GM12878 (cell line): ENCODE measurements around the gene AP3D1. TPM values are rescaled to one million over a fixed set of nuclear protein-coding genes. Genes with fewer than 3 reads are reported as not detected.

Source experiments
- HDAC2 ChIP-seq: fragments of 200-600 bp; sonication (generic); IDR thresholded peaks from 2 replicates; pipeline ENCODE4 v1.6.1; 2017
- IKZF1 ChIP-seq: fragments of 450-650 bp; conservative IDR thresholded peaks from 2 replicates; pipeline ENCODE4 v1.6.1; 2017; ENCODE audit warnings: antibody characterized with exemption, mild to moderate bottlenecking
- PKNOX1 ChIP-seq: fragments of 450-650 bp; IDR thresholded peaks from 2 replicates; pipeline ENCODE4 v1.6.1; 2016; ENCODE audit warnings: mild to moderate bottlenecking
- POLR2A ChIP-seq: IDR thresholded peaks from 2 replicates; pipeline ENCODE4 v1.6.1; 2011; ENCODE audit warnings: low read depth, mild to moderate bottlenecking, low read length
- RCOR1 ChIP-seq: conservative IDR thresholded peaks from 2 replicates; pipeline ENCODE4 v1.6.1; 2012; ENCODE audit warnings: low read depth, low read length, improper control_type of control experiment
- STAT3 ChIP-seq: IDR thresholded peaks from 2 replicates; pipeline ENCODE4 v1.6.1; 2011; ENCODE audit warnings: low read depth, low read length, improper control_type of control experiment
- TAF1 ChIP-seq: IDR thresholded peaks from 2 replicates; pipeline ENCODE4 v1.6.1; 2011; ENCODE audit warnings: mild to moderate bottlenecking, low read depth, low read length, borderline replicate concordance
- ZNF687 ChIP-seq: fragments of 450-650 bp; IDR thresholded peaks from 2 replicates; pipeline ENCODE4 v1.6.1; 2017; ENCODE audit warnings: mild to moderate bottlenecking, moderate library complexity
- polyA plus RNA-seq, 11 experiments: library from polyadenylated mRNA; depleted of rRNA in 4 of 11; unstranded in 6 of 11; stranded (reverse) in 5 of 11; fragments of >200 nt; fragmentation: Nextera tagmentation in 4 of 11; fragmentation: Illumina TruSeq in 1 of 11; extraction: Ambion mirVana in 4 of 11; extraction: Trizol in 1 of 11; gene quantifications; 1 replicate in 1 of 11; 2 replicates in 10 of 11; pipeline versions ENCODE4 v1.2.1 to v1.2.3, GENCODE V29; 2011 to 2016; ENCODE audit warnings: inconsistent platforms in 2 of 11, missing spikeins in 2 of 11, low read depth in 1 of 11
- total RNA-seq, 4 experiments: library from RNA; depleted of rRNA in 3 of 4; stranded (reverse); fragments of >200 nt in 3 of 4; fragmentation: Illumina TruSeq in 1 of 4; extraction: Trizol in 1 of 4; gene quantifications; 2 replicates each; pipeline versions ENCODE4 v1.2.1 to v1.2.3, GENCODE V29; 2013 to 2021
- TF ChIP-seq, protein P1 (sequence below): IDR thresholded peaks from 2 replicates; pipeline ENCODE4 v1.6.1; 2012; ENCODE audit warnings: low read depth, low read length, improper control_type of control experiment
- TF ChIP-seq, protein P2 (sequence below): fragments of 450-650 bp; IDR thresholded peaks from 2 replicates; pipeline ENCODE4 v1.6.1; 2018; ENCODE audit warnings: borderline replicate concordance, mild to moderate bottlenecking; ENCODE audit not compliant: partially characterized antibody
- TF ChIP-seq, protein P3 (sequence below): fragments of 450-650 bp; IDR thresholded peaks from 2 replicates; pipeline ENCODE4 v1.6.1; 2017; ENCODE audit warnings: antibody characterized with exemption, mild to moderate bottlenecking, moderate library complexity
- TF ChIP-seq, protein P4 (sequence below): fragments of 450-650 bp; conservative IDR thresholded peaks from 2 replicates; pipeline ENCODE4 v1.6.1; 2017; ENCODE audit warnings: mild to moderate bottlenecking, moderate library complexity

Gene AP3D1
- total and polyA plus RNA-seq, 10 of the 15 experiments (the other 5 are each of a cell fraction or from before 2014, with no cell fraction given), result 1.5 to 108 (median 59.1) TPM

DNA sequence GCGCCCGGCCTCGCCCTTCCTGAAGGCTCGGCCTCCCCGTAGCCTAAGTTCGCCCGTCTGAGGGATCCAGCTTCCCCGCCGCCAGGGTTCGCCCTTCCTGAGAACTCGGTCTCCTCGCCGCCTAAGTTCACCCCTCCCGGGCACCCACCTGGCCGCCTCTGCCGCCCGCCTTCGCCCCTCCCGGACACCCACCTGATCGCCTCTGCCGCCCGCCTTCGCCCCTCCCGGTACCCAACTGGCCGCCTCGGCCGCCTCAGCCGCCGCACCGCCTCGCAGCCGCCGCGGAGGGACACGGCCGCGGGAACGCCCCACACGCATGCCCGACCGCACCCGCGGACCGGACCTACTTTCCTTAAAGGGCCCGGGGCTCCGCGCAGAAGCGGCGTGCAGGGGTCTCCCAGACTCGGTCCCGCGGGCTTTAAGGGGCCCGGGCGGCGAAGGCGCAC, 55.3 kb downstream of the AP3D1 start, which contains the start of gene MOB3A (continued):
- TF ChIP-seq, protein P1, sequence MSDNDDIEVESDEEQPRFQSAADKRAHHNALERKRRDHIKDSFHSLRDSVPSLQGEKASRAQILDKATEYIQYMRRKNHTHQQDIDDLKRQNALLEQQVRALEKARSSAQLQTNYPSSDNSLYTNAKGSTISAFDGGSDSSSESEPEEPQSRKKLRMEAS, result peak; percentile 90
- TF ChIP-seq, protein P2, sequence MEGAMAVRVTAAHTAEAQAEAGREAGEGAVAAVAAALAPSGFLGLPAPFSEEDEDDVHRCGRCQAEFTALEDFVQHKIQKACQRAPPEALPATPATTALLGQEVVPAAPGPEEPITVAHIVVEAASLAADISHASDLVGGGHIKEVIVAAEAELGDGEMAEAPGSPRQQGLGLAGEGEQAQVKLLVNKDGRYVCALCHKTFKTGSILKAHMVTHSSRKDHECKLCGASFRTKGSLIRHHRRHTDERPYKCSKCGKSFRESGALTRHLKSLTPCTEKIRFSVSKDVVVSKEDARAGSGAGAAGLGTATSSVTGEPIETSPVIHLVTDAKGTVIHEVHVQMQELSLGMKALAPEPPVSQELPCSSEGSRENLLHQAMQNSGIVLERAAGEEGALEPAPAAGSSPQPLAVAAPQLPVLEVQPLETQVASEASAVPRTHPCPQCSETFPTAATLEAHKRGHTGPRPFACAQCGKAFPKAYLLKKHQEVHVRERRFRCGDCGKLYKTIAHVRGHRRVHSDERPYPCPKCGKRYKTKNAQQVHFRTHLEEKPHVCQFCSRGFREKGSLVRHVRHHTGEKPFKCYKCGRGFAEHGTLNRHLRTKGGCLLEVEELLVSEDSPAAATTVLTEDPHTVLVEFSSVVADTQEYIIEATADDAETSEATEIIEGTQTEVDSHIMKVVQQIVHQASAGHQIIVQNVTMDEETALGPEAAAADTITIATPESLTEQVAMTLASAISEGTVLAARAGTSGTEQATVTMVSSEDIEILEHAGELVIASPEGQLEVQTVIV, result peak; percentile 11
- TF ChIP-seq STAT3 (no peak), IKZF1 (peak; percentile 96), RCOR1 (0 out of 2 replicates have a peak, but pooled peaks have one; percentile 47), ZNF687 (peak; percentile 77), POLR2A (peak; percentile 86), TAF1 (peak; percentile 93), HDAC2 (no peak), PKNOX1 (no peak)
- TF ChIP-seq, protein P3, sequence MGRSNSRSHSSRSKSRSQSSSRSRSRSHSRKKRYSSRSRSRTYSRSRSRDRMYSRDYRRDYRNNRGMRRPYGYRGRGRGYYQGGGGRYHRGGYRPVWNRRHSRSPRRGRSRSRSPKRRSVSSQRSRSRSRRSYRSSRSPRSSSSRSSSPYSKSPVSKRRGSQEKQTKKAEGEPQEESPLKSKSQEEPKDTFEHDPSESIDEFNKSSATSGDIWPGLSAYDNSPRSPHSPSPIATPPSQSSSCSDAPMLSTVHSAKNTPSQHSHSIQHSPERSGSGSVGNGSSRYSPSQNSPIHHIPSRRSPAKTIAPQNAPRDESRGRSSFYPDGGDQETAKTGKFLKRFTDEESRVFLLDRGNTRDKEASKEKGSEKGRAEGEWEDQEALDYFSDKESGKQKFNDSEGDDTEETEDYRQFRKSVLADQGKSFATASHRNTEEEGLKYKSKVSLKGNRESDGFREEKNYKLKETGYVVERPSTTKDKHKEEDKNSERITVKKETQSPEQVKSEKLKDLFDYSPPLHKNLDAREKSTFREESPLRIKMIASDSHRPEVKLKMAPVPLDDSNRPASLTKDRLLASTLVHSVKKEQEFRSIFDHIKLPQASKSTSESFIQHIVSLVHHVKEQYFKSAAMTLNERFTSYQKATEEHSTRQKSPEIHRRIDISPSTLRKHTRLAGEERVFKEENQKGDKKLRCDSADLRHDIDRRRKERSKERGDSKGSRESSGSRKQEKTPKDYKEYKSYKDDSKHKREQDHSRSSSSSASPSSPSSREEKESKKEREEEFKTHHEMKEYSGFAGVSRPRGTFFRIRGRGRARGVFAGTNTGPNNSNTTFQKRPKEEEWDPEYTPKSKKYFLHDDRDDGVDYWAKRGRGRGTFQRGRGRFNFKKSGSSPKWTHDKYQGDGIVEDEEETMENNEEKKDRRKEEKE, result peak; percentile 49; the same call in 1 of the 2 replicates
- TF ChIP-seq, protein P4, sequence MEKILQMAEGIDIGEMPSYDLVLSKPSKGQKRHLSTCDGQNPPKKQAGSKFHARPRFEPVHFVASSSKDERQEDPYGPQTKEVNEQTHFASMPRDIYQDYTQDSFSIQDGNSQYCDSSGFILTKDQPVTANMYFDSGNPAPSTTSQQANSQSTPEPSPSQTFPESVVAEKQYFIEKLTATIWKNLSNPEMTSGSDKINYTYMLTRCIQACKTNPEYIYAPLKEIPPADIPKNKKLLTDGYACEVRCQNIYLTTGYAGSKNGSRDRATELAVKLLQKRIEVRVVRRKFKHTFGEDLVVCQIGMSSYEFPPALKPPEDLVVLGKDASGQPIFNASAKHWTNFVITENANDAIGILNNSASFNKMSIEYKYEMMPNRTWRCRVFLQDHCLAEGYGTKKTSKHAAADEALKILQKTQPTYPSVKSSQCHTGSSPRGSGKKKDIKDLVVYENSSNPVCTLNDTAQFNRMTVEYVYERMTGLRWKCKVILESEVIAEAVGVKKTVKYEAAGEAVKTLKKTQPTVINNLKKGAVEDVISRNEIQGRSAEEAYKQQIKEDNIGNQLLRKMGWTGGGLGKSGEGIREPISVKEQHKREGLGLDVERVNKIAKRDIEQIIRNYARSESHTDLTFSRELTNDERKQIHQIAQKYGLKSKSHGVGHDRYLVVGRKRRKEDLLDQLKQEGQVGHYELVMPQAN, result peak; percentile 98
